Activated CD8-positive, alpha-beta memory T cell treated with anti-CD3 and anti-CD28 coated beads, Interleukin-2, amount 50 U/mL, for 1 hour (primary cell): ENCODE measurements around the gene KPNA2.
"Not testable (repeated sequence)": the region's sequence is repeated elsewhere in the genome, so short reads cannot be mapped to it uniquely, and the experiment has no call there.

Experiments used
- DNase-seq: peaks from one replicate; pipeline ENCODE4 v3.0.0-alpha.2; 2020; ENCODE audit errors: extremely low read depth

KPNA2 gene

GRCh38 chr17:68035523-68036303 lies at the start of gene KPNA2:
KPNA2 (plus strand) TSS chr17:68035735; CDS start chr17:68037133, 1,398 bp downstream.
- peak; percentile 84 for DNase-seq

- no peak for DNase-seq
These were observed 44.6 kb upstream of the KPNA2 start for GRCh38 chr17:67990909-67991308.

GRCh38 chr17:67992548-67993152 lies 42.9 kb upstream of the KPNA2 start:
- no peak for DNase-seq

- DNase-seq = no peak
These were observed 42.2 kb upstream of the KPNA2 start for GRCh38 chr17:67993153-67993997.

GRCh38 chr17:67993998-67994361 lies 41.6 kb upstream of the KPNA2 start:
- DNase-seq = no peak

- DNase-seq = no peak
These were observed 40.5 kb upstream of the KPNA2 start for GRCh38 chr17:67994817-67995569.

GRCh38 chr17:67995570-67996263 lies 39.8 kb upstream of the KPNA2 start:
- no peak for DNase-seq

- not testable (repeated sequence) for DNase-seq
These were observed 39.0 kb upstream of the KPNA2 start, which contains the start of gene C17orf58 for GRCh38 chr17:67996301-67997171. C17orf58 (minus strand) TSS chr17:67996469; CDS start chr17:67996198, 271 bp downstream.

- DNase-seq = no peak
These were observed 37.1 kb upstream of the KPNA2 start for GRCh38 chr17:67998466-67998865.

GRCh38 chr17:67999291-67999911 lies 36.1 kb upstream of the KPNA2 start:
- DNase-seq = no peak

GRCh38 chr17:68004201-68004600 lies 31.3 kb upstream of the KPNA2 start:
- DNase-seq = no peak

GRCh38 chr17:68006797-68007196 lies 28.7 kb upstream of the KPNA2 start:
- DNase-seq = no peak

- DNase-seq = no peak
These were observed 24.3 kb upstream of the KPNA2 start for GRCh38 chr17:68011199-68011665.

GRCh38 chr17:68013385-68013784 lies 22.1 kb upstream of the KPNA2 start:
- DNase-seq = no peak

- no peak for DNase-seq
These were observed 20.3 kb upstream of the KPNA2 start for GRCh38 chr17:68015081-68015723.

- no peak for DNase-seq
These were observed 18.7 kb upstream of the KPNA2 start for GRCh38 chr17:68016838-68017237.

GRCh38 chr17:68018493-68018892 lies 17.0 kb upstream of the KPNA2 start:
- not testable (repeated sequence) for DNase-seq

GRCh38 chr17:68019336-68019674 lies 16.2 kb upstream of the KPNA2 start:
- no peak for DNase-seq
